H54 (cell line): ENCODE measurements around the gene FBXO22.
"Not testable (repeated sequence)": the region's sequence is repeated elsewhere in the genome, so short reads cannot be mapped to it uniquely, and the experiment has no call there.

Experiments used
- DNase-seq: peaks from one replicate; pipeline ENCODE4 v3.0.0; 2011; ENCODE audit warnings: low spot score, mixed read lengths; ENCODE audit not compliant: insufficient read length
- FAIRE-seq: peaks from 3 replicates; lab custom pipeline; 2011; peaks lifted over from hg19 to GRCh38; lab: Jason Lieb, UNC
- POLR2A ChIP-seq: IDR thresholded peaks from 2 replicates; pipeline ENCODE4 v1.6.1; 2011; ENCODE audit warnings: low read depth, mild to moderate bottlenecking, low read length

FBXO22 gene

DNA sequence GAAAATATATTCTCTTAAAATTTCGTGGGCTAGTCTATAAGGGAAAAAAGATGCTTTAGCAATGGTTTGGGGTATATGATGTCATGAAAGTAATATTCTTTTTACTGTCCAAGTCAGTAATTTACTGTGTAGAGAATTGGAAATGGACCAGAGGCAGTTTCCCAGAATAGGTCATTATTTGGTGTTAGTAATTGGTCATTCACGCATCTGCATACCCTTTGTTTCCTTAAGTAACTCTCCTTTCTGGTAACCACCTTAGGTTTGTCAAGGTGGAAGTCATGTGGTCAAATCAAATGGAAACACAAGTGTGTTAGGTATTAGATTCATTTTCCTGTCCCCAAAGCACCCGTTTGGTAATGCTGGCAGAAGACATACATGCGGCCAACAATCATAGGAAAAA, 23.9 kb downstream of the FBXO22 start:
- FAIRE-seq (no peak), DNase-seq (no peak)
- TF ChIP-seq POLR2A, result no peak

DNA sequence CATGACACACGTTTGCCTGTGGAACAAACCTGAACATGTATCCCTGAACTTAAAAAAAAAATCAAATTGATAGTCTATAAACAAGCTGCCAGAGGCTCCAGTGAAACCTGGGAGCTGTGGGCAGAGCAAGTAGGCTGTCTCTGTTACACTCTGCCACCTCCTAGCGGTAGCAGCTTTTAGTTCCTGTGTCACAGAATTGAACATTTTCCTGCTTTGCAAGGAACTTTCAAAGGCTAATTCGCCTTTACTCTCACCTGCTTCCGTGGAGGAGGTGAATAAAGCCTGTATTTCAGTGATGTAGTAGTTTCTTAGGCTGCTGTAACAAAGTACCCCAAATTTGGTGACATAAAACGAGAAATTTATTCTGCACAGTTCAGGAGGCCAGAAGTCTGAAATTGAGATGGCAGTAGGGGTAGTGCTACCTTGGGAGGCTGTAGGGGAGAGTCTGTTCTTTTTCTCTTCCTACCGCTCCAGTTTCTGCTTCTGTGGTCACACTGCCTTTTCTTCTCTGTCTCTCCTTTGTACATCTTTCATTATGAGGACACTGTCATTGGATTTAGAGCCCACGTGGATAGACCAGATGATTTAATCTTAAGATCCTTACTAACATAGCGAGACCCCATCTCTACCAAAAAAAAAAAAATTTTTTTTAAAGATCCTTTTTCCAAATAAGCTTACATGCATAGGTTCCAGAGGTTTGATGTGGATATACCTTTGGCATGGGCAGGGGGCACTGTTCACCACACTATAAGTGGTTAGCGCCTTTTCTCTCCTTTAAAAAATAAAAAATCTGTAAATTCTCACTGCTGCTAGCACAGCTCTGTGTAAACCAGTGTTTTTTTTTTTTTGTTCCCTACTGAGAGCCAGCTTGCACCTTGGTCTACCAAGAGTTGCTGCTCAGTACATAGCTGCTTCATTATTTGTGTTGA, 25.3 kb downstream of the FBXO22 start:
- DNase-seq (no peak), FAIRE-seq (no peak)
- TF ChIP-seq POLR2A, result no peak

DNA sequence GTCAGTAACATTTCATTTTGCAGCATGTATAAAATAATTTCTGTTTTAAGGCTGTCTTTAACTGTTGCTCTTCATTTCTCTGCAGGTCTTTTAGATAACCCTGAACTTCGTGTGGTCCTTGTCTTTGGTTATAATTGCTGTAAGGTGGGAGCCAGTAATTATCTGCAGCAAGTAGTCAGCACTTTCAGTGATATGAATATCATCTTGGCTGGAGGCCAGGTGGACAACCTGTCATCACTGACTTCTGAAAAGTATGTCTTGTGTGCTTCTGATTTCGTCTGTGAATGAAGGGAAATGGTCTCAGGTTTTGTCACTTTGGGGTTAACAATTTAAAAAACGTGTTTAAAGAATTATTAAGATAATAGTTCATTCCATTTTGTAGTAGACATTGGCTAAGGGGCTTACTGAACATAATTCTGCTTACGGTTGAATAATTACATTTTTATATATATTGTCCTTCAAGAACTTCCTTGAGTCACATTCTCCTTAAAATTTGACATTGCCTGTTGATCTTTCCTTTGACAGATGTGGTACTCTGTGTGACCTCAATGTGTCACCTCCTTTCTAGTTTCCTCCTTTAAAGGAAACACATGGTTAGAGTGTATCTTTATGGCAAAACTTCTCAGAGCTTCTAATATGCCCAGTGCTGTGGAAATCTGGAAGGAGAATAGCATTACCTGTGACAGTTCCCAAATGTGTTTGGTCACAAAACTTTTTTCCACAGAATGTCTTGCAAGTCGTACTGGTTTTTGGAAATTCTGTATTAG, 26.3 kb downstream of the FBXO22 start:
- no peak for TF ChIP-seq POLR2A
- DNase-seq, result no peak
- no peak for FAIRE-seq

DNA sequence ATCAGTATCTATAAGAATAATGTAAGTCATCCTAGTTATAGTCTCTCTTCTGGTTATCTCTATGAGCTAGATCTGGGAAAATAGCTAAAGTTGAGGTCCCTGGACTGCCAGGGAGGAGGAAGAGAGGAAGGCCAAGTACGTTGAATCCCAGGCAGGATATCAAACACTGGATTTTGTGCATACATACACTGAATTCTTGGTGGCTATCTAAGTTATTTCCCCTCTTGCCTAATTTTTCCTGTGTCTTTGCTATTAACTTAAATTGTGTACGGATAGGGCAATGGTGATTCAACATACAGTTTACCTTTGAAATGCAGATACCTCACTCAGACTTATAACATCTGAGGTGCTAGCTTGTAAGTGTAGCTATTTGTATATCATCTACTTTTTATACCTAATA, 27.2 kb downstream of the FBXO22 start:
- DNase-seq (no peak), FAIRE-seq (no peak)
- TF ChIP-seq POLR2A, result no peak

DNA sequence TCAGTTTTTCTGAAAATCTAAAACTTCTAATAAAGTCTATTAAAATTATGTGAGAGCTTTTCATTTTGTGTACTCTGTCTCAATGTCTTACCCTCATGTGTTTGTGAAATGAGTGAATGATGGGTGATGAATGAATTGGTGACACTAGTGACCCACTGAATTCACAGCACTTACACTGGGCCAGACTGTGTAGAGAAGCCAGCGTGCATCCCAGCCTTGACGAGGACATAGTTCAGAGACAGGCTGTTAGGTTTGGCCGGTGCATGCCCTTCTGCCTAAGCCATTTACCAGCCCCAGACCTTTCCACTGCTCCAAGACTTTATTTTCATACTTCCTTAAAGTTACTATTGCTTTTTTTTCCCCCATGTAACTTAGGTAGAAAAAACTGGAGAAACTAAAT, 38.8 kb downstream of the FBXO22 start:
- FAIRE-seq (no peak), DNase-seq (no peak)
- TF ChIP-seq POLR2A, result no peak

DNA sequence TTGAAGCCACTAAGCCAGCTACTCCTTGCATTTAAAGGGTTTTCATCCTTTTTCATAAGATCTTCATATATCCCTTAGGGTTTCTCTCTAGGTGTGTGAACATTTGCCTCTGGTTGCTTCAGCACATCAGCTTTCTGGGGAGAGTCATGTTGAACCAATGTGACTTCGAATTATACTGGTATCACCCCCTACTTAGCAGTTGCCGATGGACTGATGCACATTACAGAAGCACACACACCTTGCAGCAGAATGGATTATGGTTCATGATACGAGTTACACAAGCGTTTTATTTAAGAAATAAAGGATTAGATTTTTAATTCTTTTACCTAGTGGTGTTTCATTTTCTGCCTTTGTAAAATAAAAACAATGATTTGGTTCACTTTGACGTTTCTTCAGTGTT, 39.6 kb downstream of the FBXO22 start:
- TF ChIP-seq POLR2A, result no peak
- FAIRE-seq (no peak), DNase-seq (no peak)

DNA sequence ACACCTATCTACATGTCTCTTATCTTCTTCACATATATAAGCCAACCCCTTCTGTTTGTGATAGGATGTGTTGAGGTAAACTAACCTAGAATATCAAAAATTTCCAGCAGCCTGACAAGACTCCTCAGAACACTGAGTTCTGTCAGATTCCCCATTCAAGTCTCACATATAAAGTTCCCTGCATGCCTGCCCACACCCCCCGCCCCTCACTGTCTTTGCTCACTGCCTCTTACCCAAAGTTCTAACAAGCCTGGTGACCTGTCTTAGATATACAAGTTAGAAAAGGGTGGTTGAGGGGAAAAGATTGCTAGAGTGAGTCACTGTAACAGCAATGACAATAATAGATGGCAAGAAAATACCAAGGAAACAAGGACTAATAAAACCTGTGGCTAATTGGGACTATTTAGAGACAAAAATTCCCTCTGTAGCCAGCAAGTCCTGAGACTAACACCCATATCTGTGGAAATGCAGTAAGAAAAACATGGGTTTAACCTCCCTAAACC, 40.1 kb downstream of the FBXO22 start:
- TF ChIP-seq POLR2A, result no peak
- DNase-seq (no peak), FAIRE-seq (no peak)

DNA sequence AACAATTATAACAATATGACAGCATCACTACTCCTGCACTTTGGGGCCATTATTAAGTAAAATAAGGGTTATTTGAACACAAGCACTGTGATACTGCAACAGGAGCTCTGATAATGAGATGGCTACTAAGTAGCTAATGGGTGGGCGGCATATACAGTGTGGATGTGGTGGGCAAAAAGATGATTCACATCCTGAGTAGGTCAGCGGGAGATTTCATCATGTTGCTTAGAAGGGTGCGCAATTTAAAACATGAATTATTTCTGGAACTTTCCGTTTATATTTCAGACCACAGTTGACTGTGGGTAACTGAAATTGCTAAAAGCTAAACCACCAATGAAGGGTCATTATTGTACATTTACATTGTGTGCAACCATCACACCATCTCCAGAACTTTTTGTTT, 42.3 kb downstream of the FBXO22 start:
- no peak for FAIRE-seq
- TF ChIP-seq POLR2A, result no peak
- DNase-seq, result no peak

DNA sequence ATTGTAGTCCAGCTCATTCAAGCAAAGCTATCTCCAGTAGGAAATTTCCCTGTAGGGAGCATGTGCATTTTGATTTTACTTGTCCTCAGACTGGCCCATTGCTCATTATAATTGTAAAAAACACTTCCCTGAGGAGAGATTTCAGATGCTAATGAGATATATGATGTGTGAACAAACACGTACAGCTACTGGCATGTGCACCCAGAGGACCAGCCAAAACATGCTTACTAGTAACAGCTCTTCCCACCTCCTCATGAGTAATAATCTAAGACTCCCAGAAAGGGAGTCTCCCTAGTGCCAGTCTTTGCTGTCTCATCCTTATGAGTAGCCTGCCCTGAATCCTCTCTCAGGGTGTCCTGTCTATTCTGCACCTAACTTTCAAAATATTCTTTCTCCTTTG, 43.4 kb downstream of the FBXO22 start:
- DNase-seq, result peak; percentile 7
- no peak for FAIRE-seq
- TF ChIP-seq POLR2A, result no peak

DNA sequence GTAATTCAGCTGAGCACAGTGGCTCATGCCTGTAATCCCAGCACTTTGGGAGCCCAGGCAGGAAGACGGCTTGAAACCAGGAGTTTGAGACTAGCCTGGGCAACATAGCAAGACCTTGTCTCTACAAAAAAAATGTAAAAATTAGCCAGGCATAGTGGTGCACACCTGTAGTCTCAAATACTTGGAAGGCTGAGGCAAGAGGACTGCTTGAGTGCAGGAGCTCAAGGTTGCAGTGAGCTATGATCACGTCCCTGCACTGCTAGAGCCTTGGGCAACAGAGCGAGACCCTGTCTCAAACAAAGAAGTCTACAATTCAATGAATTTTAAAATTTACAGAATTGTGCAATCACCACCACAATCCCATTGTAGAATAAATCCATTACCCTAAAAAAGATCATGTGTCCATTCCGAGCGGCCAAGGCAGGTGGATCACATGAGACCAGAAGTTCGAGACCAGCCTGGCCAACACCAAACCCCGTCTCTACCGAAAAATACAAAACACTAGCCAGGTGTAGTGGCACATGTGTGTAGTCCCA, 45.2 kb downstream of the FBXO22 start:
- DNase-seq (no peak), FAIRE-seq (no peak)
- TF ChIP-seq POLR2A, result no peak

DNA sequence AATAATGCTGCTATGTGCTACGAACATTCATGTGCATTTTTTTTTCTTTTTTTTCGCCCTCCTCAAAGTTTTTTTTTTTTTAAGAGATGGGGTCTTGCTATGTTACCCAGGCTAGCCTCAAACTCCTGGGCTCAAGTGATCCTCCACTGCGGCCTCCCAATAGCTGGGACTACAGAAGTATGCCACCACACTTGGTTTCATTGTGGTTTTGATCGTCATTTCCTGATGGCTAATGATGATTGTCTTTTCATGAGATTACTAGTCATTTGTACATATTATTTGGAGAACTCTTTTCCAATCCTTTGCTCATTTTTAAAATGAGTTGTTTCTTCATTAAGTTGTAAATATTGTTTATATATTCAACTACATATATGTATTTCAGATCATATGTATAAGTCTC, 48.8 kb downstream of the FBXO22 start:
- FAIRE-seq (no peak), DNase-seq (no peak)
- no peak for TF ChIP-seq POLR2A

DNA sequence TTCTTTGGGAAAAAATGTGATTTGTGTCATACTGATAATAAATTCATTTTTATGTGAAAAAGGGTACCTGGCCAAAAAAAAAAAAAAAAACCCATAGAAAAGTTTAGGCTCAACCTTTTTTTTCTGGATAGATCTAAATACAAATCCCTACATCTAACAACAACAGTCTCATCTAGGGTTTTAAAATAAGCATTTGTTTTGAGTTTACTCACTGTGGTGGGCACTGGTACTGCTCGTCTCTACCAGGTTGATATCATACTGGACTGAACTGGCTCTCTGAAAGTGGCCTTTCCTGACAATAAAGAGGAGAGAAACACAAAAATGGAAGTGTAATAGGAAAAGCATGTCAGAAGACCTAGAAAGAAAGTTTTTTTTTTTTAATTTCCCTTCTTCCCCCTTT, 52.0 kb downstream of the FBXO22 start:
- TF ChIP-seq POLR2A, result no peak
- DNase-seq (no peak), FAIRE-seq (no peak)

DNA sequence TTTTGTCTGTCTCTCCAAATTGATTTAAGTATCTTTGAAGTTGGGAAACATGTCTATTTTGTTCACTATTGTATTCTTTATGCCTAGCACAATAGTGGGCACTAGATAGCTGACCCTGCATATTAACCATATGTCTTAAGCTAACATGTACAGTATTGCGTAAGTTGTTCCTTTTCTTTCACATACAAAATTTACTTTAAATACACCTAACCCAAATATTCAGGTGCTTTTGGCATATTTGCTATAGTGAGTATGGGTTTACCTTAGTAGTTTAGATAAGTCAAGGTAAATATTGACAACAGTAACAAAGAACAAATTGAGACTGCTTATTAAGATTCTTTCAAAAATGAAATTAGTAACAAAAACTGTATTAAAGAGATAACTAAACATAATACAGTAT, 57.7 kb downstream of the FBXO22 start:
- no peak for TF ChIP-seq POLR2A
- no peak for FAIRE-seq
- no peak for DNase-seq

DNA sequence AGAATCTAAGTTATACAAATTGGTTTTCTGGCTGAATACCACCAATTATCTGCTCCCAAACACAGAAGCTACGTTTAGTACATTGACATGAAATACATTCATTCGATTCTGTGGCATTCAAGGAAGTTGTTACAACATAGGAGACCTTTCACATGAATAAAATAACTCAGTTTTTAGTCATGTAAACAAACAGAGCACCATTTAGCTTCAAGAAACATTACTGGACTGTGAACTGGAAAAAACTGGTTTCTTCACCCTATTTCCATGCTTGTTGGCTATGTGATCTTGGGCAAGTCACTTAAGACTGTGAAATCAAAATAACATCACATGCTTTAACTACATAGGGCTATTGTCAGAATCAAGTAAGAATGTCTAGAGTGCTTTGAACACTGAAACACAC, 62.4 kb downstream of the FBXO22 start:
- no peak for FAIRE-seq
- DNase-seq, result no peak
- no peak for TF ChIP-seq POLR2A

DNA sequence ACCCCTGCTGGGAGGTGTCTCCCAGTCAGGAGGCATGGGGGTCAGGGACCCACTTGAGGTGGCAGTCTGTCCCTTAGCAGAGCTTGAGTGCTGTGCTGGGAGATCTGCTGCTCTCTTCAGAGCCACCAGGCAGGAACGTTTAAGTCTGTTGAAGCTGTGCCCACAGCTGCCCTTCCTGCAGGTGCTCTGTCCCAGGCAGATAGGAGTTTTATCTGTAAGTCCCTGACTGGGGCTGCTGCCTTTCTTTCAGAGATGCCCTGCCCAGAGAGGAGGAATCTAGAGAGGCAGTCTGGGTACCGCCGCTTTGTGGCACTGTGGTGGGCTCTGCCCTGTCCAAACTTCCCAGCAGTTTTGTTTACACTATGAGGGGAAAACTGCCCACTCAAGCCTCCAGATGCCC, 73.1 kb downstream of the FBXO22 start:
- FAIRE-seq, DNase-seq: not testable (repeated sequence)
